K562 (cell line): ENCODE results near the gene EXTL1. TPM values are rescaled to one million over a fixed set of nuclear protein-coding genes. Genes with fewer than 3 reads are reported as not detected.

Experiments
- ATAC-seq: fragments of 200-7000 bp; cut with Tn5 transposase; 3 replicates; pipeline ENCODE4 v1.9.1; 2020; ENCODE audit warnings: moderate library complexity
- BruUV-seq: library from RNA; stranded (reverse); fragments of 400-500 nt; replicated peaks from 2 replicates; lab custom pipeline; 2021; lab: Mats Ljungman, UMichigan
- CTCF ChIA-PET: fragments of 300-600 bp; formaldehyde crosslinking; extraction: SDS; loops from one replicate; lab custom pipeline; 2021; ENCODE audit warnings: low intra/inter-chr PET ratio; lab: Yijun Ruan, JAX
- POLR2A ChIA-PET: fragments of 300-600, 350-650 bp; sonication (Branson Sonifier 250); formaldehyde crosslinking; extraction: SDS; loops from one replicate; lab custom pipeline; 2021; ENCODE audit warnings: antibody characterized with exemption, inconsistent platforms; lab: Yijun Ruan, JAX
- DNase-seq, 4 experiments: peaks; one replicate each; pipeline versions ENCODE4 v3.0.0 to v3.0.0-alpha.2; 2011 to 2018; ENCODE audit warnings: low spot score in 3 of 4, mixed read lengths in 3 of 4; ENCODE audit errors: extremely low read depth in 1 of 4
- FAIRE-seq: peaks from 2 replicates; lab custom pipeline; 2011; peaks lifted over from hg19 to GRCh38; lab: Jason Lieb, UNC
- H2AFZ ChIP-seq: 2 replicates; pipeline ENCODE4 v1.6.0; 2011; ENCODE audit warnings: low read depth, low read length, control low read depth, inconsistent platforms
- H3K27ac ChIP-seq: fragments of 200-600 bp; 3 replicates; pipeline ENCODE4 v1.8.0; 2011; ENCODE audit warnings: low read depth, mild to moderate bottlenecking, control low read depth, inconsistent platforms, low read length, moderate library complexity, mixed read lengths; ENCODE audit errors: extremely low read depth
- H3K27me3 ChIP-seq, 2 experiments: fragments of 300-600 bp in 1 of 2; 2 replicates in 1 of 2; 3 replicates in 1 of 2; pipeline versions ENCODE4 v1.6.0 to v1.8.0; 2011; ENCODE audit warnings: inconsistent platforms in 2 of 2, low read length in 2 of 2, mild to moderate bottlenecking in 1 of 2, mixed read lengths in 1 of 2, moderate library complexity in 1 of 2; ENCODE audit not compliant: control insufficient read depth in 2 of 2, insufficient read depth in 2 of 2
- H3K36me3 ChIP-seq: fragments of 300-600 bp; 3 replicates; pipeline ENCODE4 v1.8.0; 2011; ENCODE audit warnings: mild to moderate bottlenecking, low read length, inconsistent platforms; ENCODE audit not compliant: control insufficient read depth, insufficient read depth
- H3K4me1 ChIP-seq, 2 experiments: fragments of 200-600 bp in 1 of 2; replicated peaks in 1 of 2; 2 replicates in 1 of 2; 3 replicates in 1 of 2; pipeline versions ENCODE4 v1.5.1 to v1.8.0; 2011; ENCODE audit warnings: inconsistent platforms in 2 of 2, low read length in 2 of 2, mild to moderate bottlenecking in 1 of 2, mixed read lengths in 1 of 2, moderate library complexity in 1 of 2; ENCODE audit not compliant: control insufficient read depth in 2 of 2, insufficient read depth in 2 of 2
- H3K4me2 ChIP-seq: 2 replicates; pipeline ENCODE4 v1.6.1; 2011; ENCODE audit warnings: low read length, control low read depth, inconsistent platforms, mixed read lengths; ENCODE audit not compliant: insufficient read depth
- H3K4me3 ChIP-seq: fragments of 200-600 bp; sonication (generic), shearing (Covaris generic); 2 replicates; pipeline ENCODE4 v1.5.1; 2016; ENCODE audit warnings: control low read depth, inconsistent platforms
- H3K79me2 ChIP-seq: fragments of 200-600 bp; 3 replicates; pipeline ENCODE4 v1.8.0; 2011; ENCODE audit warnings: low read length, inconsistent platforms; ENCODE audit not compliant: control insufficient read depth, insufficient read depth
- H3K9ac ChIP-seq, 2 experiments: 2 replicates each; pipeline versions ENCODE4 v1.6.0 to v1.6.1; 2011; ENCODE audit warnings: low read depth in 2 of 2, low read length in 2 of 2, control low read depth in 1 of 2, inconsistent platforms in 1 of 2, mild to moderate bottlenecking in 1 of 2, mixed read lengths in 1 of 2; ENCODE audit not compliant: insufficient read depth in 1 of 2
- H3K9me1 ChIP-seq: one replicate; pipeline ENCODE4 v1.6.0; 2011; ENCODE audit warnings: inconsistent platforms, mild to moderate bottlenecking, low read length, moderate library complexity; ENCODE audit not compliant: control insufficient read depth, insufficient read depth
- H3K9me3 ChIP-seq: replicated peaks from 2 replicates; pipeline ENCODE4 v1.5.1; 2011; ENCODE audit warnings: low read depth, low read length, inconsistent platforms; ENCODE audit not compliant: control insufficient read depth, insufficient read depth
- H4K20me1 ChIP-seq: replicated peaks from 2 replicates; pipeline ENCODE4 v1.6.1; 2011; ENCODE audit warnings: low read length, inconsistent platforms, mixed read lengths; ENCODE audit not compliant: control insufficient read depth, insufficient read depth
- BACH1 ChIP-seq: fragments of 200-800 bp; sonication (Bioruptor generic); IDR thresholded peaks from 2 replicates; pipeline ENCODE4 v1.6.1; 2016; ENCODE audit warnings: missing genetic modification characterization, missing compliant biosample characterization
- BCOR ChIP-seq: fragments of 450-650 bp; IDR thresholded peaks from 2 replicates; pipeline ENCODE4 v1.6.1; 2016
- CBX1 ChIP-seq: sonication (generic); IDR thresholded peaks from 2 replicates; pipeline ENCODE4 v1.6.1; 2016; ENCODE audit warnings: antibody characterized with exemption, low read depth, mild to moderate bottlenecking
- CBX3 ChIP-seq, 2 experiments: IDR thresholded peaks; 1 replicate in 1 of 2; 2 replicates in 1 of 2; pipeline ENCODE4 v1.6.1; 2012; ENCODE audit warnings: inconsistent platforms in 2 of 2, low read length in 2 of 2, borderline replicate concordance in 1 of 2, control low read depth in 1 of 2
- CHD4 ChIP-seq: fragments of 200-600 bp; sonication (generic); IDR thresholded peaks from 3 replicates; pipeline ENCODE4 v1.6.1; 2012; ENCODE audit warnings: low read depth, mild to moderate bottlenecking, mixed read lengths, low read length, inconsistent platforms; ENCODE audit not compliant: insufficient read depth, insufficient replicate concordance, poor library complexity, severe bottlenecking
- HCFC1 ChIP-seq: IDR thresholded peaks from 2 replicates; pipeline ENCODE4 v1.6.1; 2012; ENCODE audit warnings: low read depth, low read length, improper control_type of control experiment
- HDAC1 ChIP-seq, 2 experiments: fragments of 450-650 bp; IDR thresholded peaks; 2 replicates each; pipeline ENCODE4 v1.6.1; 2016 to 2017; ENCODE audit warnings: inconsistent platforms in 1 of 2, mild to moderate bottlenecking in 1 of 2, moderate library complexity in 1 of 2
- HNRNPLL ChIP-seq: fragments of 200-400 bp; formaldehyde crosslinking; IDR thresholded peaks from 2 replicates; pipeline ENCODE4 v1.6.1; 2017; ENCODE audit warnings: low read length, low read depth, mild to moderate bottlenecking; ENCODE audit not compliant: poor library complexity, severe bottlenecking
- JUND ChIP-seq, 2 experiments: IDR thresholded peaks; 2 replicates in 1 of 2; 3 replicates in 1 of 2; pipeline ENCODE4 v1.6.1; 2011; ENCODE audit warnings: borderline replicate concordance in 2 of 2, low read depth in 2 of 2, low read length in 2 of 2, improper control_type of control experiment in 1 of 2, missing biosample characterization in 1 of 2, missing genetic modification characterization in 1 of 2, missing genetic modification reagents in 1 of 2
- KDM1A ChIP-seq, 2 experiments: fragments of 450-650 bp; IDR thresholded peaks; 2 replicates each; pipeline ENCODE4 v1.6.1; 2016; ENCODE audit warnings: mild to moderate bottlenecking in 2 of 2
- PHF20 ChIP-seq: fragments of 450-650 bp; IDR thresholded peaks from 2 replicates; pipeline ENCODE4 v1.6.1; 2018; ENCODE audit not compliant: partially characterized antibody
- PRMT5 ChIP-seq: sonication (generic); formaldehyde crosslinking; IDR thresholded peaks from 2 replicates; pipeline ENCODE4 v1.5.0; 2020; ENCODE audit warnings: missing genetic modification reagents
- RCOR1 ChIP-seq, 2 experiments: IDR thresholded peaks; 2 replicates each; pipeline ENCODE4 v1.6.1; 2012; ENCODE audit warnings: low read depth in 2 of 2, low read length in 2 of 2, borderline replicate concordance in 1 of 2, improper control_type of control experiment in 1 of 2
- SMAD4 ChIP-seq: fragments of 250-450 bp; sonication (Bioruptor Pico); conservative IDR thresholded peaks from 2 replicates; pipeline ENCODE4 v1.8.0; 2021; ENCODE audit warnings: inconsistent platforms, mild to moderate bottlenecking, moderate library complexity
- SREBF1 ChIP-seq: fragments of 150-350 bp; IDR thresholded peaks from 2 replicates; pipeline ENCODE4 v1.6.1; 2014; ENCODE audit warnings: antibody characterized with exemption, low read depth, low read length, borderline replicate concordance
- ZNF165 ChIP-seq: fragments of 250-450 bp; sonication (Bioruptor Pico); IDR thresholded peaks from 2 replicates; pipeline ENCODE4 v1.4.0; 2020; ENCODE audit warnings: borderline replicate concordance
- ZNF354B ChIP-seq: fragments of 250-450 bp; sonication (Bioruptor Pico); IDR thresholded peaks from 2 replicates; pipeline ENCODE4 v1.4.0; 2020
- WGBS: fragments of 100-300 bp; shearing (Covaris generic); methylation state at CpG from one replicate; pipeline ENCODE4 v1.1.6; 2016; ENCODE audit warnings: low coverage, mixed read lengths; ENCODE audit not compliant: insufficient coverage; ENCODE audit errors: missing lambda C conversion rate; 5-methylcytosine and 5-hydroxymethylcytosine counted together
- in situ Hi-C: fragments of 300-500 bp; cut with MboI; formaldehyde crosslinking; loops from 4 replicates; pipeline ENCODE4 v1.15.0; 2018; ENCODE audit warnings: inconsistent platforms, mixed read lengths
- intact Hi-C: fragments of 100-400 bp; cut with micrococcal nuclease; formaldehyde crosslinking; loops from 2 replicates; pipeline ENCODE4 v1.14.2; 2022
- polyA plus RNA-seq, 8 experiments: library from polyadenylated mRNA; depleted of rRNA in 4 of 8; stranded (reverse) in 5 of 8; unstranded in 3 of 8; fragments of >200 nt; fragmentation: Nextera tagmentation in 2 of 8; fragmentation: Illumina TruSeq in 1 of 8; extraction: Ambion mirVana in 2 of 8; extraction: Trizol in 1 of 8; gene quantifications; 2 replicates each; pipeline versions ENCODE4 v1.2.1 to v1.2.3, GENCODE V29; 2011 to 2014; ENCODE audit warnings: inconsistent platforms in 1 of 8, missing spikeins in 1 of 8
- total RNA-seq, 7 experiments: library from RNA; depleted of rRNA in 6 of 7; stranded (reverse); fragments of >200 nt in 6 of 7; fragmentation: Illumina TruSeq in 2 of 7; extraction: Trizol in 2 of 7; gene quantifications; 2 replicates each; pipeline versions ENCODE4 v1.2.1 to v1.2.3, GENCODE V29; 2011 to 2021; ENCODE audit warnings: low replicate concordance in 1 of 7
- TF ChIP-seq, protein P1 (sequence below): fragments of 250-450 bp; sonication (Bioruptor Pico); IDR thresholded peaks from 2 replicates; pipeline ENCODE4 v1.5.0; 2020; ENCODE audit warnings: mild to moderate bottlenecking, borderline replicate concordance
- TF ChIP-seq, protein P2 (sequence below): fragments of 450-650 bp; formaldehyde crosslinking; IDR thresholded peaks from 2 replicates; pipeline ENCODE4 v1.4.0; 2022; ENCODE audit warnings: missing genetic modification characterization

Gene EXTL1
- total and polyA plus RNA-seq, 9 of the 15 experiments (the other 6 are each of a cell fraction or from before 2014, with no cell fraction given), result 0.04 to 0.23 (median 0.08) TPM; not detected in 3

DNA sequence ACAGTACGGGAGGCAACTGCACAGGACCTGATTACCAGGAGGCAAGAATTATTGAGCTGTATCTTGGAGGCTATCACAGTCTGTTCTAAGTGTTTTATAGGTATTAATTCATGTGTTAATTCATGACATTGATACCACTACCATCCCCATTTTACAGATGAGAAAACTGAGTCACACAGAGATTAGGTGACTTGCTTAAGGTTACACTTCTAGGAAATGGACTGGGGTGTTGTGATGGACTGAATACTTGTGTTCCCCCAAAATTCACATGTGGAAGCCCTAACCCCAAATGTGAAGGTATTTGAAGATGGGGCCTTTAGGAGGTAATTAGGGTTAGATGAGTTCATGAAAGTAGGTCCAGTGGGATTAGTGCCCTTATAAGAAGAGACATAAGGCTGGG is 55.9 kb downstream of the EXTL1 start:
- Histone ChIP-seq H3K4me2 (no peak overlapping the region), H3K36me3 (no peaks in the 10 kb centered on the region), H3K79me2 (no peaks in the 10 kb centered on the region), H3K9me3 (no peaks in the 10 kb centered on the region), H3K27ac (no peak overlapping the region), H3K9ac (no peak overlapping the region), H4K20me1 (no peaks in the 10 kb centered on the region), H3K9me1 (no peaks in the 10 kb centered on the region), H3K27me3 (no peaks in the 10 kb centered on the region), H3K4me3 (no peak overlapping the region), H2AFZ (no peak overlapping the region), H3K4me1 (peaks cover 25 to 57% of the 10 kb centered on the region in 2 experiments)
- intact Hi-C loops (no loop called here), in situ Hi-C loops (no loop called here)
- CTCF ChIA-PET, result no interaction called here
- POLR2A ChIA-PET, result interaction anchor here (0.6 to 2.1 kb wide), 2 partner anchors 10 to 50 kb away, joined by 3 to 7 read pairs; partner anchors contain the start of gene TRIM63
- BruUV-seq, result no TSS peak
- no peak for FAIRE-seq
- ATAC-seq, result no peak
- DNase-seq, result no peak
- 86% methylated on average over 1 of the region's 1 CpG for WGBS
- TF ChIP-seq, protein P1, sequence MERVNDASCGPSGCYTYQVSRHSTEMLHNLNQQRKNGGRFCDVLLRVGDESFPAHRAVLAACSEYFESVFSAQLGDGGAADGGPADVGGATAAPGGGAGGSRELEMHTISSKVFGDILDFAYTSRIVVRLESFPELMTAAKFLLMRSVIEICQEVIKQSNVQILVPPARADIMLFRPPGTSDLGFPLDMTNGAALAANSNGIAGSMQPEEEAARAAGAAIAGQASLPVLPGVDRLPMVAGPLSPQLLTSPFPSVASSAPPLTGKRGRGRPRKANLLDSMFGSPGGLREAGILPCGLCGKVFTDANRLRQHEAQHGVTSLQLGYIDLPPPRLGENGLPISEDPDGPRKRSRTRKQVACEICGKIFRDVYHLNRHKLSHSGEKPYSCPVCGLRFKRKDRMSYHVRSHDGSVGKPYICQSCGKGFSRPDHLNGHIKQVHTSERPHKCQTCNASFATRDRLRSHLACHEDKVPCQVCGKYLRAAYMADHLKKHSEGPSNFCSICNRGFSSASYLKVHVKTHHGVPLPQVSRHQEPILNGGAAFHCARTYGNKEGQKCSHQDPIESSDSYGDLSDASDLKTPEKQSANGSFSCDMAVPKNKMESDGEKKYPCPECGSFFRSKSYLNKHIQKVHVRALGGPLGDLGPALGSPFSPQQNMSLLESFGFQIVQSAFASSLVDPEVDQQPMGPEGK (CRISPR knock-in tag), result no peak
- TF ChIP-seq PHF20, result peak; percentile 81
- TF ChIP-seq, protein P2, sequence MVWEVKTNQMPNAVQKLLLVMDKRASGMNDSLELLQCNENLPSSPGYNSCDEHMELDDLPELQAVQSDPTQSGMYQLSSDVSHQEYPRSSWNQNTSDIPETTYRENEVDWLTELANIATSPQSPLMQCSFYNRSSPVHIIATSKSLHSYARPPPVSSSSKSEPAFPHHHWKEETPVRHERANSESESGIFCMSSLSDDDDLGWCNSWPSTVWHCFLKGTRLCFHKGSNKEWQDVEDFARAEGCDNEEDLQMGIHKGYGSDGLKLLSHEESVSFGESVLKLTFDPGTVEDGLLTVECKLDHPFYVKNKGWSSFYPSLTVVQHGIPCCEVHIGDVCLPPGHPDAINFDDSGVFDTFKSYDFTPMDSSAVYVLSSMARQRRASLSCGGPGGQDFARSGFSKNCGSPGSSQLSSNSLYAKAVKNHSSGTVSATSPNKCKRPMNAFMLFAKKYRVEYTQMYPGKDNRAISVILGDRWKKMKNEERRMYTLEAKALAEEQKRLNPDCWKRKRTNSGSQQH, result no peak
- no peak for TF ChIP-seq HNRNPLL
- TF ChIP-seq BACH1 (tag), result no peak
- no peak for TF ChIP-seq PRMT5 (CRISPR knock-in tag)
- TF ChIP-seq BCOR, result peak; percentile 100
- peak; percentile 96 for TF ChIP-seq CBX1
- TF ChIP-seq HCFC1, result no peak
- TF ChIP-seq ZNF354B (CRISPR knock-in tag), result no peak
- peak; percentile 9 to 93; a peak in 2 of 4 replicates for TF ChIP-seq RCOR1 (IDR thresholded peaks at IDR 0.05; ENCODE audit: borderline replicate concordance in 1 of 2, low read depth in 2 of 2, low read length in 2 of 2)
- no peak for TF ChIP-seq SMAD4
- peak in 1 of 2 experiments; percentile 89; a peak in 2 of 3 replicates for TF ChIP-seq CBX3 (IDR thresholded peaks at IDR 0.05; ENCODE audit: borderline replicate concordance in 1 of 2, low read length in 2 of 2)
- peak; percentile 95 to 98 for TF ChIP-seq KDM1A (IDR thresholded peaks at IDR 0.05)
- TF ChIP-seq SREBF1, result 0 out of 2 replicates have a peak, but pooled peaks have one; percentile 25
- peak; percentile 97 for TF ChIP-seq CHD4
- peak; percentile 59 to 95 for TF ChIP-seq HDAC1 (IDR thresholded peaks at IDR 0.05)
- no peak for TF ChIP-seq ZNF165 (CRISPR knock-in tag)
- TF ChIP-seq JUND (IDR thresholded peaks at IDR 0.05; ENCODE audit: borderline replicate concordance, low read depth, low read length), result no peak
- peak; percentile 42; the same call in 1 of the 3 replicates for TF ChIP-seq JUND (tag; IDR thresholded peaks at IDR 0.05; ENCODE audit: borderline replicate concordance, low read depth, low read length)
